VCaP (cell line): ENCODE data around the gene NAA16.

Source experiments
- H3K27ac ChIP-seq: fragments of 450-650 bp; 2 replicates; pipeline ENCODE4 v1.5.1; 2017
- TF ChIP-seq, protein P1 (sequence below): fragments of 450-650 bp; conservative IDR thresholded peaks from 2 replicates; pipeline ENCODE4 v1.5.1; 2017; ENCODE audit warnings: mild to moderate bottlenecking, moderate library complexity

NAA16 gene

DNA sequence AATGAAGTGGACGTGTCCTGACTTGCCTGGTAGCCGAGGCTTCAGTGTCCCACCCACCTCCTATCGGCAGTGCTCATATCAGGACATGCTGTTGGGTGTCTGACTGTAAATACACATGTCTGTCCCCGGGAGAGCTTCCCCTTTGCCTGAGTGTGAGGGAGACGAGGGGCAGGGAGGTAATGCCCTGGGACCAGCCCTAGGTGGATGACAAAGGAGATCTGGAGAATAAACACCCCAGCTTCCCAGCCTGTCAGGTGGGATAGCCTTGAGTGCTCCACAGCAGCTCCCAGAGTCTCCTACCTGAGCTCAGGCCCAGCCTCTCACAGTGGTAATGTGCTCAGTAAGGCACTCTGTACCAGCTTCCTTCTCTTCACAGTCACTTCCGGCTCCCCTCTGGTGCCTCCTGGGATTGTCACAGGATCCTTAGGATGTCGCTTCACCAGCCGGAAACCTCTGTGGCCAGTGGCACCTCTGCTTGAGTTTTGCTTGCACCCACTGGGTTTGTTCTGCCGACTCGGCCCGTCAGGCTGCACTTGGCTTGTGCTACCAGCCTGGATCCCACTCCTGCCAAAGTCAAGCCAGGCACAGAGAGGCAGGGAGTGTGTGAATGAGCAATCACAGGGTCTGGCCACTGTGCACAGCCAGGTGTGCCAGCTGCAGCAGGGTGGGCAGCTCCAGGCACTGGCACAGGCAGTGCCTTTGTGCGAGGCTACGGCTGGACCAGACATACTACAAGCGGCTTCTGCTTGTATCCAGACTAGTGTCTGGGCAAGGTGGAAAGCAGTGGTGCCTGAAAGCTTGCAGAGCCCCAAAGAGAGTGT lies 91.8 kb downstream of the NAA16 start:
- H3K27ac ChIP-seq: no peak overlapping the region
- TF ChIP-seq, protein P1, sequence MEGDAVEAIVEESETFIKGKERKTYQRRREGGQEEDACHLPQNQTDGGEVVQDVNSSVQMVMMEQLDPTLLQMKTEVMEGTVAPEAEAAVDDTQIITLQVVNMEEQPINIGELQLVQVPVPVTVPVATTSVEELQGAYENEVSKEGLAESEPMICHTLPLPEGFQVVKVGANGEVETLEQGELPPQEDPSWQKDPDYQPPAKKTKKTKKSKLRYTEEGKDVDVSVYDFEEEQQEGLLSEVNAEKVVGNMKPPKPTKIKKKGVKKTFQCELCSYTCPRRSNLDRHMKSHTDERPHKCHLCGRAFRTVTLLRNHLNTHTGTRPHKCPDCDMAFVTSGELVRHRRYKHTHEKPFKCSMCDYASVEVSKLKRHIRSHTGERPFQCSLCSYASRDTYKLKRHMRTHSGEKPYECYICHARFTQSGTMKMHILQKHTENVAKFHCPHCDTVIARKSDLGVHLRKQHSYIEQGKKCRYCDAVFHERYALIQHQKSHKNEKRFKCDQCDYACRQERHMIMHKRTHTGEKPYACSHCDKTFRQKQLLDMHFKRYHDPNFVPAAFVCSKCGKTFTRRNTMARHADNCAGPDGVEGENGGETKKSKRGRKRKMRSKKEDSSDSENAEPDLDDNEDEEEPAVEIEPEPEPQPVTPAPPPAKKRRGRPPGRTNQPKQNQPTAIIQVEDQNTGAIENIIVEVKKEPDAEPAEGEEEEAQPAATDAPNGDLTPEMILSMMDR: no peak

DNA sequence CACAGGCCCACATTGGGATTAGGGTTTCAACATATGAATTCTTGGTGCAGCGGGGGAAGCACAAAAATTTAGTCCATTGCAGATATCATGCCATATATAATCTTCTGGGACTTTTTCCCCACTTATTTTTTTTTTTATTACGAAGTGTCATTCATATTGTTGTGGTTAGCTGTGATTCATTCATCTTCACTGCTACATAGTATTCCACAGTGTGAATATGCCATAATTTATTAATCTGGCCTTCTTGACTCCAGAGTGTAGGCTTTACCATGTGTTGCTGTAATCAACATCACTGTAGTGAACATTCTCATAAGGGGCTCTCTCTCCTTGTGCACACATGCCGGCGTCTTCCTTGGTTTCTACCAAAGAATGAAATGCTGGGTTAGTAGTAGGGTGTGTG lies 92.9 kb downstream of the NAA16 start:
- TF ChIP-seq, protein P1: no peak
- H3K27ac ChIP-seq: no peak overlapping the region

DNA sequence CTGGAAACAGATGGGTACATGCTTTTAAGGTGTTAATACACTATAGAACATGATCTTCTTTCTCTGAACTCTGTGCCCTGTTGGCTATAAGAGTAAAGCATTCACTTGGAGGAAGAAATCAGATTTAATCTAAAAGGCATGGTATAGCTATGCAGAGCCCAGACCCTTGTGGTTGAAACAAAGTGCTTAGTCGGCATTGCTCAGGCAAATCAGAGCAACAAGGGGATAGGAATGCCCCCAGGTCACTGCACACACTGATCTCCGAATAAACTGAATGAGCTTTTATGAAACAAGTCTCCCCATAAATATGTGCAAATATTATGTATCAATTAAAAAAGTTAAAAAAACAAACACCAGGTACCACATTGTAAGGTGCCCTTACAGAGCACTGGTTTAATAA lies 94.3 kb downstream of the NAA16 start:
- TF ChIP-seq, protein P1: no peak
- H3K27ac ChIP-seq: no peak overlapping the region

DNA sequence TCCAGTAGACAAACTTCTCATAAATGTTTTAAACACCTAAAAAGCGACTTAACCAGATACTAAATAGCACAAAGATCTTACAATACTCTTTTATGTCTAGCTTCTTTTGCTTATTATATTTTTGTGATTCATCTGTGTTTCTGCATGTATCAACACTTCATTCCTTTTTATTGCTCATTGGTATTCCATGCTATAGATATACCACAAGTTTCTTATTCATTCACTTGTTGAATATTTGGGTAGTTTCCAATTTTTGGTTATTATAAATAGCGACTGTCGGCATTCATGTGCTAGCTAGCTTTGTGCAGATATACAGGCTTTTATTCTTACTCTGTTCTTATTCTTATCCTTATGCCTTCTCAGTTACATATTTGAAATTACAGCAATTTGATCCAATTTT lies 96.3 kb downstream of the NAA16 start:
- H3K27ac ChIP-seq: no peak overlapping the region
- TF ChIP-seq, protein P1: no peak

DNA sequence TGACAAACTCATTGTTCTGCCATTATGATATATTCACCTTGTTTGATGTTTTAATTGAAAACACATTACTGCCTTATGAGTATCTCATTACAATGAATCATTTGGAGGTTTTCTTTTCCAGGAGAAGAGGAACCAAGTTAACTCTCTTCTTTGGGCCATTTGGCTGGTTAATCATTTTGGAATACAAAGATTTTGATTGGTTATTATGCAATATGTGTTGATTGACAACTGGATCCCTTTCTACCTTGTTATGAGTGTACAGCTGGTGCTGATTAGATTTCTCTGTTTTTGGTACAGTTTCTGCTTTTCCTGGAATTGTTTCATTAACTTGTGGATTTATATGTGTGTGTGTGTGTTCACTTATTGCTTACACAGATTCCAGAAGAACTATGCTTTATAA lies 97.1 kb downstream of the NAA16 start:
- TF ChIP-seq, protein P1: no peak
- no peak overlapping the region for H3K27ac ChIP-seq

DNA sequence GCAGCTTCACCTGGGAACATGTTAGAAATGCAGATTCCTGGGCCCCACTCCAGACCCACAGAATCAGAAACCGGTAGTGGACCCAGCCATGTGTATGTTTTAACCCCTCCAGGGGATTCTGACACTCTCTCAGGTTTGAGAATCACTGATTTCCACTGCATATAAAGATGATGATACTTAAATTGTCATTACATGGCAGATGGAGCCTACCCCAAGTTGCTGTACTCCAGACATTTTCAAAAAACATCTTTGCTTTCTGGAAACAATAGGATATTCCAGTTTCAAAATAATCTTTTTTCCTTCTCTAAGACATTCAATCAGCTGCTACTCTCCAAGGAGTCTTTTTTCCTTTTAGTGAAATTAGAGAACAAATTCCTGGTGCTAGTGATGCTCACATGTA lies 97.7 kb downstream of the NAA16 start:
- H3K27ac ChIP-seq: no peak overlapping the region
- TF ChIP-seq, protein P1: no peak

DNA sequence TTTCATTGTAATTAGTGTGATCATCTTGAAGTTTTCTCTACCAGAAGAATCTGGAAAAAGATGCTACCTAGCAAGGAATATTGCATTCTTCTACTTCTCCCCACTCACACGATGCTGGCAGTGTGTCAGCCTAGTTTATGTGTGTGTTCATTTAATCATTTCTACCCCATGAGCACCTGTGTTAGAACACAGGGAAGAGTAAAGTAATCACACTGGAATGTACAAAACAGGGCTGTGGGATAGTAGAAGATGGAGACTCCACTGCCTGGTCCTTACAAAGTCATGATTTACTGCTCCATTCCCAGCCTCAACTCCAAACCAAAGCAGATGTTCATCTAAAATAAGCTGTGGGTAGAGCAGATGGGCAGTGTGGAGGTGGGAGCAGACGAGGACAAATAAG lies 98.5 kb downstream of the NAA16 start:
- TF ChIP-seq, protein P1: no peak
- H3K27ac ChIP-seq: no peak overlapping the region
